NT2/D1 (cell line): ENCODE measurements around the gene PINK1.
"Not testable (repeated sequence)": the region's sequence is repeated elsewhere in the genome, so short reads cannot be mapped to it uniquely, and the experiment has no call there.

Experiments used
- DNase-seq: peaks from one replicate; pipeline ENCODE4 v3.0.0-alpha.2; 2011; ENCODE audit warnings: low read depth, low spot score
- H3K27me3 ChIP-seq: 2 replicates; pipeline ENCODE4 v1.6.0; 2011; ENCODE audit warnings: mild to moderate bottlenecking; ENCODE audit not compliant: insufficient read length, insufficient read depth
- H3K36me3 ChIP-seq: 2 replicates; pipeline ENCODE4 v1.6.1; 2011; ENCODE audit warnings: mild to moderate bottlenecking, low read length, mixed read lengths; ENCODE audit not compliant: insufficient read depth, insufficient read length
- H3K4me1 ChIP-seq: 2 replicates; pipeline ENCODE4 v1.5.1; 2011; ENCODE audit not compliant: insufficient read depth, insufficient read length
- H3K4me3 ChIP-seq: 2 replicates; pipeline ENCODE4 v1.5.1; 2011; ENCODE audit warnings: low read depth; ENCODE audit not compliant: insufficient read length
- H3K9ac ChIP-seq: 2 replicates; pipeline ENCODE4 v1.6.0; 2011; ENCODE audit warnings: low read depth; ENCODE audit not compliant: insufficient read length
- H3K9me3 ChIP-seq: 2 replicates; pipeline ENCODE4 v1.5.1; 2011; ENCODE audit warnings: mild to moderate bottlenecking, low read length; ENCODE audit not compliant: insufficient read depth
- SUZ12 ChIP-seq: IDR thresholded peaks from 2 replicates; pipeline ENCODE4 v1.6.1; 2011; ENCODE audit not compliant: insufficient read length, insufficient read depth; ENCODE audit errors: extremely low read depth
- YY1 ChIP-seq: IDR thresholded peaks from 2 replicates; pipeline ENCODE4 v1.6.1; 2011; ENCODE audit not compliant: insufficient read length, insufficient read depth
- ZNF274 ChIP-seq: IDR thresholded peaks from 2 replicates; pipeline ENCODE4 v1.6.1; 2011; ENCODE audit warnings: mild to moderate bottlenecking, low read depth, low read length

PINK1 gene

DNA sequence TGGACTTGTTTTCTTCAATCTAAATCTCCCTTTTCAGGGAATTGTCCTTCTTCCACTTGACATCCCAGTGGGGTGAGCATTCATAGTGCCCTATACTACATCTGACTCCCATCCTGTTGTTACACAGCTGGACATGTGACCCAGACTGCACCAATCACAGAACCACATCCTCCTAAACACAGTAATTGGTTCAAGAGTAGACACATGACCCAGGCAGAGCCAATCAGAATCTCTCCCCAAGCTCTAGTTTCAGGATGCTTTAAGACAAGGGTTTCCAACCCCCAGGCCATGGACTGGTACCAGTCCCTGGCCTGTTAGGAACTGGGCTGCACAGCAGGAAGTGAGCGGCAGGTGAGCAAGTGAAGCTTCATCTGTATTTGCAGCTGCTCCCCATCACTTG lies 33.5 kb downstream of the PINK1 start:
- H3K9me3 ChIP-seq = no peaks in the 10 kb centered on the region
- no peak overlapping the region for H3K4me3 ChIP-seq
- DNase-seq = no peak
- peaks cover 19% of the 10 kb centered on the region for H3K36me3 ChIP-seq
- H3K9ac ChIP-seq = no peak overlapping the region
- no peaks in the 10 kb centered on the region for H3K27me3 ChIP-seq
- TF ChIP-seq ZNF274 (no peak), YY1 (no peak), SUZ12 (no peak)
- no peaks in the 10 kb centered on the region for H3K4me1 ChIP-seq

DNA sequence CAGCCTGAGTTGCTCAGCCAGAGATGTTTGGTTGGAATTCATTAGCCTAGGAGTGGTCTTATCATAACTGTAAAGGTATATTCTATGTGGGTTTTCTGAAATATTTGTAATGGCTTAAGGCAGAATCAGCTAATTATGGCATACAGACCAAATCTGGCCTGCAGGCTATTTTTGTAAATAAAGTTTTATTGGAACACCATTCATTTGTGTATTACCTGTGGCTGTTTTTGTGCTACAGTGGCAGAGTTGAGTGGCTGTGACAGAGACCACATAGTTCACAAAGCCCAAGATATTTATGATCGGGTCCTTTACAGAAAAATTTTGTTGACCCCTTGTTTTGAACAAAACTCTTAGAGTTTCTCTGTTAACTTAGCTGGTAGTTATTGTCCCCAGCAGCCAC lies 35.3 kb downstream of the PINK1 start:
- H3K4me3 ChIP-seq = no peak overlapping the region
- H3K9me3 ChIP-seq = no peaks in the 10 kb centered on the region
- no peaks in the 10 kb centered on the region for H3K27me3 ChIP-seq
- TF ChIP-seq YY1 = no peak
- no peak for TF ChIP-seq SUZ12
- no peak for TF ChIP-seq ZNF274
- H3K4me1 ChIP-seq = no peaks in the 10 kb centered on the region
- H3K36me3 ChIP-seq = peaks cover 22% of the 10 kb centered on the region
- DNase-seq = no peak
- no peak overlapping the region for H3K9ac ChIP-seq

DNA sequence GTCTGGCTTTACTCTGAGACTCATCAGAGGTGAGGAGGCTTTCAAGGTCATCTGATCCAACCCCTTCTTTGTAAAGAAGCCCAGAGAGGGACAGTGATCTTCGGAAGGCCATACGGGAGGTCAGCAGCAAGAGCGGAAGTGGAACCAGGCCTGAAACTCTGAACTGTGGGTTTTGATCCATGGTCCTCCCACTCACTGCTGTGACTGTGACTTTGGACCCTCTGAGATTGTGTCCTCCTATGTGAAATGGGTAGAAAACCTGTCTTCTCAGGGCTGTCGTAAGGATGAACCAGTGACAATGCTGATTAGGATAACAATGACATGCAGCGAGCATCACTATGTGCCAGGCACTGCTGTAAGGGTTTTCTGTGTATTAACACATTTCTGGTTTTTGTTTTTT lies 37.7 kb downstream of the PINK1 start:
- Histone ChIP-seq H3K27me3 (no peaks in the 10 kb centered on the region), H3K9ac (no peak overlapping the region), H3K4me1 (no peaks in the 10 kb centered on the region), H3K4me3 (no peak overlapping the region), H3K36me3 (peaks cover 22% of the 10 kb centered on the region), H3K9me3 (no peaks in the 10 kb centered on the region)
- no peak for TF ChIP-seq YY1
- no peak for TF ChIP-seq ZNF274
- TF ChIP-seq SUZ12 = no peak
- no peak for DNase-seq

GRCh38 chr1:20672265-20672632 lies 39.0 kb downstream of the PINK1 start:
- Histone ChIP-seq H3K4me1 (no peaks in the 10 kb centered on the region), H3K9ac (no peak overlapping the region), H3K27me3 (no peaks in the 10 kb centered on the region), H3K9me3 (no peaks in the 10 kb centered on the region), H3K4me3 (no peak overlapping the region), H3K36me3 (peaks cover 22% of the 10 kb centered on the region)
- no peak for TF ChIP-seq YY1
- TF ChIP-seq ZNF274 = no peak
- no peak for TF ChIP-seq SUZ12
- DNase-seq = no peak

GRCh38 chr1:20673626-20674025 lies 40.4 kb downstream of the PINK1 start:
- not testable (repeated sequence) for DNase-seq, H3K4me3 ChIP-seq, H3K4me1 ChIP-seq, H3K9me3 ChIP-seq, H3K27me3 ChIP-seq, H3K9ac ChIP-seq
- peaks cover 22% of the 10 kb centered on the region for H3K36me3 ChIP-seq

- Histone ChIP-seq H3K4me3 (no peak overlapping the region), H3K27me3 (no peaks in the 10 kb centered on the region)
- DNase-seq = no peak
Measured at GRCh38 chr1:20678599-20678998, 45.3 kb downstream of the PINK1 start.

DNA sequence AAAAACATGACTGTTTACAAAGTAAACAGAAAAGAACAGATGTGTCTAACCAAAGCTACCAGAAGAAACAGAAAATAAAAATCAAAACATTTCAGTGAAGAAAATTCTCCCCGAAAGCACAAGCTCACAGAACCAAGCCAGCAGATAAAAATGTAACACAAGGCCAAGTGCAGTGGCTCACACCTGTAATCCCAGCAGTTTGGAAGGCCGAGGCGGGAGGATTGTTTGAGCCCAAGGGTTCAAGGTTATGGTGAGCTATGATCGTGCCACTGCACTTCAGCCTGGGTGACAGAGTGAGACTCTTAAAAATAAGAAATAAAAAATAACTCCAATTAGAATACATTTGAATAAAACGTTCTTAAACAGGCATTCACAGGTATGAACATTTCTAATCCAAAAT lies 47.0 kb downstream of the PINK1 start:
- Histone ChIP-seq H3K27me3 (no peaks in the 10 kb centered on the region), H3K4me1 (no peaks in the 10 kb centered on the region), H3K4me3 (no peak overlapping the region), H3K9ac (no peak overlapping the region), H3K9me3 (no peaks in the 10 kb centered on the region), H3K36me3 (peaks cover 26% of the 10 kb centered on the region)
- TF ChIP-seq YY1 = no peak
- TF ChIP-seq SUZ12 = no peak
- TF ChIP-seq ZNF274 = no peak
- no peak for DNase-seq

More at GRCh38 chr1:20678599-20678998, 45.3 kb downstream of the PINK1 start:
- no peak for TF ChIP-seq SUZ12
- TF ChIP-seq ZNF274 = no peak
- no peak for TF ChIP-seq YY1
- no peaks in the 10 kb centered on the region for H3K4me1 ChIP-seq
- no peak overlapping the region for H3K9ac ChIP-seq
- no peaks in the 10 kb centered on the region for H3K9me3 ChIP-seq
- H3K36me3 ChIP-seq = peaks cover 26% of the 10 kb centered on the region

- no peak overlapping the region for H3K4me3 ChIP-seq
- TF ChIP-seq SUZ12 = no peak
- TF ChIP-seq ZNF274 = no peak
- no peak for TF ChIP-seq YY1
- peaks cover 27% of the 10 kb centered on the region for H3K36me3 ChIP-seq
- no peak overlapping the region for H3K9ac ChIP-seq
- no peaks in the 10 kb centered on the region for H3K9me3 ChIP-seq
- DNase-seq = no peak
- H3K4me1 ChIP-seq = no peaks in the 10 kb centered on the region
- no peaks in the 10 kb centered on the region for H3K27me3 ChIP-seq
Measured at GRCh38 chr1:20681999-20682398, 48.7 kb downstream of the PINK1 start.
